Motor neuron (in vitro differentiated cells): Measurements from ENCODE around the gene CD1D. TPM values are rescaled to one million over a fixed set of nuclear protein-coding genes. Genes with fewer than 3 reads are reported as not detected.
A peak's percentile ranks its signal among the peaks of the same experiment; 100 is the strongest.
"Not testable (repeated sequence)": the region's sequence is repeated elsewhere in the genome, so short reads cannot be mapped to it uniquely, and the experiment has no call there.

Source experiments
- ATAC-seq, 8 experiments: fragments of 200-7000 bp; cut with Tn5 transposase; replicated peaks in 6 of 8; 2 replicates each; pipeline ENCODE4 v1.8.0; 2021; ENCODE audit warnings: mild to moderate bottlenecking in 8 of 8, moderate library complexity in 8 of 8
- H3K27ac ChIP-seq, 2 donors: fragments of 250-450 bp; sonication (Bioruptor Pico); 2 replicates each; pipeline ENCODE4 v1.9.0; 2021; ENCODE audit warnings: antibody characterized with exemption in 2 of 2, mild to moderate bottlenecking in 2 of 2, moderate library complexity in 1 of 2
- H3K4me1 ChIP-seq, 2 donors: fragments of 250-450 bp; sonication (Bioruptor Pico); replicated peaks in 1 of 2; 2 replicates each; pipeline ENCODE4 v1.6.1; 2021; ENCODE audit warnings: antibody characterized with exemption in 2 of 2, mild to moderate bottlenecking in 2 of 2, moderate library complexity in 1 of 2
- H3K4me3 ChIP-seq, 5 donors: fragments of 250-450 bp; sonication (Bioruptor Pico); 2 replicates each; pipeline ENCODE4 v1.9.0; 2021; ENCODE audit warnings: antibody characterized with exemption in 5 of 5, mild to moderate bottlenecking in 5 of 5, moderate library complexity in 4 of 5
- WGBS, 10 experiments: fragments of 450-650 bp; shearing (Covaris generic); methylation state at CpG; one replicate each; pipeline ENCODE4 v1.0.0; 2022; 5-methylcytosine and 5-hydroxymethylcytosine counted together
- in situ Hi-C, 9 experiments: fragments of 400-800 bp; cut with MboI; loops; one replicate each; pipeline ENCODE4 v1.15.0; 2021; ENCODE audit warnings: low sequenced_read_pairs in 9 of 9, low pct_unique_long_range_greater_than_20kb in 2 of 9; ENCODE audit not compliant: unreplicated experiment in 9 of 9
- total RNA-seq, 8 experiments: library from RNA; unstranded; fragments of 300-600 nt; gene quantifications; 2 replicates each; pipeline versions ENCODE4 v1.2.3 to v1.2.4, GENCODE V29; 2022

Gene CD1D
- total RNA-seq, 8 experiments from 2014 or later: 0.16 to 1.4 (median 0.20) TPM; not detected in 2

- H3K27ac ChIP-seq: no peak overlapping the region
- in situ Hi-C loops: no loop called here
- WGBS, 10 experiments: 0 to 100% (median 73%) methylated on average over 1 of the region's 1 CpG; no CpG with 5 or more reads in 1 of the 10 experiments
- H3K4me3 ChIP-seq: no peak overlapping the region
- H3K4me1 ChIP-seq: peaks cover 0 to 6% of the 10 kb centered on the region in 2 donors
- no peak for ATAC-seq
Observed at GRCh38 chr1:158153179-158153578, 27.5 kb upstream of the CD1D start.

GRCh38 chr1:158153746-158154444, 26.8 kb upstream of the CD1D start:
- H3K4me3 ChIP-seq: no peak overlapping the region
- 61 to 95% (median 87%) methylated on average over 3 to 5 of the region's 5 CpGs for WGBS, 10 experiments
- no peak for ATAC-seq
- H3K4me1 ChIP-seq: peaks cover 0 to 5% of the 10 kb centered on the region in 2 donors
- no peak overlapping the region for H3K27ac ChIP-seq
- in situ Hi-C loops: no loop called here

GRCh38 chr1:158154501-158154900, 26.2 kb upstream of the CD1D start:
- in situ Hi-C loops: no loop called here
- Histone ChIP-seq H3K4me1 (no peaks in the 10 kb centered on the region), H3K4me3 (no peak overlapping the region), H3K27ac (no peak overlapping the region)
- 70 to 100% (median 85%) methylated on average over 1 to 3 of the region's 3 CpGs; no CpG with 5 or more reads in 1 of the 10 experiments for WGBS, 10 experiments
- peak in 2 of 8 experiments; percentile 28 to 52 for ATAC-seq

- in situ Hi-C loops: no loop called here
- 43 to 100% (median 73%) methylated on average over 1 of the region's 1 CpG; no CpG with 5 or more reads in 2 of the 10 experiments for WGBS, 10 experiments
- Histone ChIP-seq H3K27ac (no peak overlapping the region), H3K4me3 (no peak overlapping the region), H3K4me1 (no peaks in the 10 kb centered on the region)
- ATAC-seq: no peak
Observed at GRCh38 chr1:158155673-158156072, 25.0 kb upstream of the CD1D start.

GRCh38 chr1:158159597-158159996, 21.1 kb upstream of the CD1D start:
- in situ Hi-C loops: no loop called here
- H3K4me3 ChIP-seq: no peak overlapping the region

GRCh38 chr1:158161446-158161845, 19.2 kb upstream of the CD1D start:
- H3K4me3 ChIP-seq: no peak overlapping the region
- no peak for ATAC-seq
- in situ Hi-C loops: no loop called here
- no peaks in the 10 kb centered on the region for H3K4me1 ChIP-seq
- 0 to 96% (median 35%) methylated on average over 2 of the region's 2 CpGs; no CpG with 5 or more reads in 3 of the 10 experiments for WGBS, 10 experiments
- no peak overlapping the region for H3K27ac ChIP-seq

More at GRCh38 chr1:158159597-158159996, 21.1 kb upstream of the CD1D start:
- H3K27ac ChIP-seq: no peak overlapping the region
- no peaks in the 10 kb centered on the region for H3K4me1 ChIP-seq
- peak in 1 of 8 experiments; percentile 93 for ATAC-seq

- ATAC-seq: no peak
- in situ Hi-C loops: no loop called here
- no peak overlapping the region for H3K4me3 ChIP-seq
- WGBS, 10 experiments: 14 to 94% (median 67%) methylated on average over 1 to 3 of the region's 3 CpGs; no CpG with 5 or more reads in 1 of the 10 experiments
- no peak overlapping the region for H3K27ac ChIP-seq
- no peaks in the 10 kb centered on the region for H3K4me1 ChIP-seq
Observed at GRCh38 chr1:158163000-158163947, 17.4 kb upstream of the CD1D start.

- no peak overlapping the region for H3K27ac ChIP-seq
- no peak overlapping the region for H3K4me3 ChIP-seq
- H3K4me1 ChIP-seq: no peaks in the 10 kb centered on the region
- in situ Hi-C loops: no loop called here
- ATAC-seq: peak in 1 of 8 experiments; percentile 37
Observed at GRCh38 chr1:158169105-158169504, 11.6 kb upstream of the CD1D start.

GRCh38 chr1:158175915-158176314, 4.8 kb upstream of the CD1D start:
- WGBS, 10 experiments: 30 to 100% (median 90%) methylated on average over 1 to 5 of the region's 5 CpGs
- H3K27ac ChIP-seq, H3K4me3 ChIP-seq, H3K4me1 ChIP-seq, ATAC-seq, in situ Hi-C loops: not testable (repeated sequence)

- Histone ChIP-seq H3K27ac (no peak overlapping the region), H3K4me3 (no peak overlapping the region), H3K4me1 (peaks cover 0 to 3% of the 10 kb centered on the region in 2 donors)
- ATAC-seq: no peak
- in situ Hi-C loops: no loop called here
- WGBS, 10 experiments: 37 to 100% (median 87%) methylated on average over 1 to 5 of the region's 5 CpGs; no CpG with 5 or more reads in 2 of the 10 experiments
Observed at GRCh38 chr1:158176399-158176798, 4.3 kb upstream of the CD1D start.

GRCh38 chr1:158176849-158177699, 3.6 kb upstream of the CD1D start:
- H3K4me3 ChIP-seq: peak overlapping the region; percentile 18 to 39 (median 22)
- peak in 3 of 8 experiments; percentile 1 to 58 (median 30) for ATAC-seq
- H3K4me1 ChIP-seq, H3K27ac ChIP-seq, in situ Hi-C loops: not testable (repeated sequence)
- WGBS, 10 experiments: 41 to 100% (median 61%) methylated on average over 1 to 18 of the region's 20 CpGs

GRCh38 chr1:158177700-158178450, 2.8 kb upstream of the CD1D start:
- 0 to 31% (median 13%) methylated on average over 1 to 9 of the region's 34 CpGs; no CpG with 5 or more reads in 3 of the 10 experiments for WGBS, 10 experiments
- in situ Hi-C loops: no loop called here
- Histone ChIP-seq H3K27ac (no peak overlapping the region), H3K4me3 (peak overlapping the region; percentile 18 to 39 (median 22)), H3K4me1 (peaks cover 0 to 3% of the 10 kb centered on the region in 2 donors)
- ATAC-seq: peak; percentile 87 to 97 (median 92)
